K562 (cell line): Measurements from ENCODE around the gene PSMD1. TPM values are rescaled to one million over a fixed set of nuclear protein-coding genes. Genes with fewer than 3 reads are reported as not detected.

ENCODE experiments used
- CCAR2 ChIP-seq: fragments of 200-400 bp; formaldehyde crosslinking; IDR thresholded peaks from 2 replicates; pipeline ENCODE4 v1.6.1; 2017; ENCODE audit warnings: mild to moderate bottlenecking, low read depth, low read length
- CLOCK ChIP-seq: fragments of 250-450 bp; sonication (Bioruptor Pico); IDR thresholded peaks from 2 replicates; pipeline ENCODE4 v1.4.0; 2020; ENCODE audit warnings: mild to moderate bottlenecking, moderate library complexity, borderline replicate concordance
- COPS2 ChIP-seq: fragments of 450-650 bp; conservative IDR thresholded peaks from 2 replicates; pipeline ENCODE4 v1.6.1; 2016; ENCODE audit warnings: mild to moderate bottlenecking, moderate library complexity
- CTCFL ChIP-seq: IDR thresholded peaks from 2 replicates; pipeline ENCODE4 v1.6.1; 2011; ENCODE audit warnings: borderline replicate concordance, low read depth, mild to moderate bottlenecking, moderate library complexity, low read length; ENCODE audit not compliant: insufficient read depth, poor library complexity, severe bottlenecking
- EP300 ChIP-seq: IDR thresholded peaks from 2 replicates; pipeline ENCODE4 v1.6.1; 2012; ENCODE audit warnings: low read length, improper control_type of control experiment
- PCBP2 ChIP-seq: fragments of 200-400 bp; formaldehyde crosslinking; IDR thresholded peaks from 2 replicates; pipeline ENCODE4 v1.6.1; 2018; ENCODE audit warnings: low read length, low read depth, mild to moderate bottlenecking, moderate library complexity; ENCODE audit not compliant: poor library complexity, severe bottlenecking
- POLR2H ChIP-seq: IDR thresholded peaks from 2 replicates; pipeline ENCODE4 v1.6.1; 2016; ENCODE audit warnings: missing genetic modification characterization, low read depth, mild to moderate bottlenecking, control low read depth, missing compliant biosample characterization, moderate library complexity
- PRDM10 ChIP-seq: fragments of 450-650 bp; IDR thresholded peaks from 2 replicates; pipeline ENCODE4 v1.6.1; 2018; ENCODE audit not compliant: partially characterized antibody
- SETDB1 ChIP-seq: IDR thresholded peaks from one replicate; pipeline ENCODE4 v1.6.1; 2012; ENCODE audit warnings: low read length, control low read depth, inconsistent platforms
- SIN3A ChIP-seq, 2 experiments: fragments of 150-350 bp in 1 of 2; IDR thresholded peaks; 2 replicates each; pipeline ENCODE4 v1.6.1; 2011 to 2016; ENCODE audit warnings: borderline replicate concordance in 2 of 2, low read depth in 2 of 2, low read length in 2 of 2, mild to moderate bottlenecking in 2 of 2, moderate library complexity in 2 of 2; ENCODE audit not compliant: control insufficient read depth in 1 of 2
- SMARCA4 ChIP-seq: fragments of 450-650 bp; IDR thresholded peaks from 2 replicates; pipeline ENCODE4 v1.6.1; 2016
- ZBTB34 ChIP-seq: fragments of 250-450 bp; sonication (Bioruptor Pico); IDR thresholded peaks from 2 replicates; pipeline ENCODE4 v1.8.0; 2021; ENCODE audit warnings: mild to moderate bottlenecking, moderate library complexity
- ZKSCAN3 ChIP-seq: fragments of 250-450 bp; sonication (Bioruptor Pico); IDR thresholded peaks from 2 replicates; pipeline ENCODE4 v1.4.0; 2020
- ZKSCAN8 ChIP-seq: fragments of 200-800 bp; sonication (Bioruptor generic); IDR thresholded peaks from 2 replicates; pipeline ENCODE4 v1.6.1; 2016; ENCODE audit warnings: missing genetic modification characterization, missing compliant biosample characterization
- ZNF24 ChIP-seq: fragments of 450-650 bp; IDR thresholded peaks from 2 replicates; pipeline ENCODE4 v1.6.1; 2016
- ZNF277 ChIP-seq: fragments of 250-450 bp; sonication (Bioruptor Pico); IDR thresholded peaks from 2 replicates; pipeline ENCODE4 v1.8.0; 2022; ENCODE audit warnings: inconsistent platforms, mild to moderate bottlenecking, moderate library complexity, borderline replicate concordance
- polyA plus RNA-seq, 8 experiments: library from polyadenylated mRNA; depleted of rRNA in 4 of 8; stranded (reverse) in 5 of 8; unstranded in 3 of 8; fragments of >200 nt; fragmentation: Nextera tagmentation in 2 of 8; fragmentation: Illumina TruSeq in 1 of 8; extraction: Ambion mirVana in 2 of 8; extraction: Trizol in 1 of 8; gene quantifications; 2 replicates each; pipeline versions ENCODE4 v1.2.1 to v1.2.3, GENCODE V29; 2011 to 2014; ENCODE audit warnings: inconsistent platforms in 1 of 8, missing spikeins in 1 of 8
- total RNA-seq, 7 experiments: library from RNA; depleted of rRNA in 6 of 7; stranded (reverse); fragments of >200 nt in 6 of 7; fragmentation: Illumina TruSeq in 2 of 7; extraction: Trizol in 2 of 7; gene quantifications; 2 replicates each; pipeline versions ENCODE4 v1.2.1 to v1.2.3, GENCODE V29; 2011 to 2021; ENCODE audit warnings: low replicate concordance in 1 of 7

PSMD1 gene
- total and polyA plus RNA-seq, 9 of the 15 experiments (the other 6 are each of a cell fraction or from before 2014, with no cell fraction given): 100 to 257 (median 147) TPM

DNA sequence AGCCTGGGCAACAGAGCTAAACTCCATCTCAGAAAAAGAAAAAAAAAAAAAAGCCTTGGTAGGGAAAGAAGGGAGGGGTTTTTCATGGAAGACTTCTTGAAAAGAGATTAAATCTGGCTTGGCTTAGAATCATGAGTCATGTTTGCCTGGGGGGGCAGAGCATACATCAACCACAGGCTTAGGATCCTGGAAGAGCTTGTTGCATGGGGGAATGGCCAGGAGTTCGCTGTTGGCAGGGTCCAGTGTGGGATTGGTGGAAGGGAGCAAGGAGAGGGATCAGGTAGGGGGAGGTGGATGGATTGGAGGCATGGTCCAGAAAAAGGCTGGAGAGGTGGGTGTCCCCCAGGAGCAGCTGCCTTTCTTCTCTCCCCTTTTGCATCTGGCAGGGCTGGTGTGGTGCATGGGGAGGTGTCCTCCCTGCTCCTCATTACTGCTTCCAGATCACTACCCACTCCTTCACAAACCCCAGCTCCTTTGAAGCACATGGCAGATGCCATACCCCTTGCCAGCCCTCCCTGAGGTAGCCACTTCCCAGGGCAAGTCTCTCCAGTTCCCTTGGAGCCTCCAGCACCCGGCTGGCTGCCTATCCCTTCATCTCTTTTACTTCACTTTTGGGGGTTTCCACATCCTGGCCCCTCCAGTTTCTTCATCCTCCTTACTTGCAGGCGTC is 144.3 kb downstream of the PSMD1 start (continued):
- TF ChIP-seq CTCFL (no peak), SIN3A (IDR thresholded peaks at IDR 0.05; ENCODE audit: borderline replicate concordance in 2 of 2, control insufficient read depth in 1 of 2, low read depth in 2 of 2, low read length in 2 of 2) (no peak), COPS2 (no peak), CCAR2 (no peak), SMARCA4 (peak; percentile 92), POLR2H (no peak), CLOCK (no peak), ZKSCAN3 (CRISPR knock-in tag) (no peak), PCBP2 (no peak), ZKSCAN8 (CRISPR knock-in tag) (no peak), ZBTB34 (no peak), EP300 (no peak), SETDB1 (no peak), PRDM10 (peak; percentile 43), ZNF277 (no peak), ZNF24 (no peak)
